NCI-H82 (cell line): ENCODE data around the gene TMEM53.

Experiments
- DNase-seq: peaks from one replicate; lab custom pipeline; 2025; lab: John Stamatoyannopoulos, UW

Gene TMEM53

GRCh38 chr1:44696789-44697345 lies 22.6 kb upstream of the TMEM53 start:
- DNase-seq = no peak

- no peak for DNase-seq
Observed at GRCh38 chr1:44696101-44696500, 21.8 kb upstream of the TMEM53 start.

DNA sequence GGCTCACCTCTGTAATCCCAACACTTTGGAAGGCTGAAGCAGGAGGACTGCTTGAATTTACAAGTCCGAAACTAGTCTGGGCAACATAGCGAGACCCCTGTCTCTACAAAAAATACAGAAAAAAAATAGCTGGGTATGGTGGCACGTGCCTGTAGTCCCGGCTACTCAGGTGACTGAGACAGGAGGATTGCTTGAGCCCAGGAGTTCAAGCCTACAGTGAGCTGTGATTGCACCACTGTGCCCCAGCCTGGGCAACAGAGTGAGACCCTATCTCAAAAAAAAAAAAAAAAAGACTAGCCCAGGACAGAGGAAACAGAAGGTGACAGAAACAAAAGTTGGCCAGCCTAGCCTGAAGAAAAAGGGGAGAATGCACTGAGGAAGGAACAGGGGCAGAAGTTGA lies 21.4 kb upstream of the TMEM53 start:
- DNase-seq = no peak

DNA sequence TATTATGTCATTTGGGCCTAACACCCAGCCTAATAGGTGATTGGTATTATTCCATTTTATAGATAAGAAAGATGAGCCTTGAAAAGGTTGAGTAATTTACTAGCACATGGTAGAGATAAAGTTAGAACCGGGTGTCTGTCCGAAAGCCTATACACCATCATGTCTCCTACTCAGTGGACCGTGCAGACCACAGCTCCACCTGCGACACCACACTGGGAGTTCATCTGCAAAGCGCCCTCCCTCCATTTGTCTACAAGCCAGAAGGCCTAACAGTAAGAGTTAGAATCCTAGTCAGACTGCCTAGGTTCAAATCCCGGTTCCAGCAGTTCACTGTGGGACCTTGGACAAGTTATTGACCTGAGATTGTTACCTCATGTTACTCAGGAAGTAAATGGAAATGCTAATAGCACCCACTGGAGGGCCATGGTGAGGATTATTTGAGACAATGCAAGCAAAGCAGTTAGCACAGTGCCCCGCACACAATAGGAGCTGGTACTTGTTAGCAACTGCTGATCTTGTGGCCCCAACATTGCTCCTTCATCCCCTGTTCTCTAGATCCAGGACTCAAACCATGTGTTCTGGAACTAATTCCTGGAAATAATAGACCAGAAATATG lies 20.7 kb upstream of the TMEM53 start:
- DNase-seq = no peak

DNA sequence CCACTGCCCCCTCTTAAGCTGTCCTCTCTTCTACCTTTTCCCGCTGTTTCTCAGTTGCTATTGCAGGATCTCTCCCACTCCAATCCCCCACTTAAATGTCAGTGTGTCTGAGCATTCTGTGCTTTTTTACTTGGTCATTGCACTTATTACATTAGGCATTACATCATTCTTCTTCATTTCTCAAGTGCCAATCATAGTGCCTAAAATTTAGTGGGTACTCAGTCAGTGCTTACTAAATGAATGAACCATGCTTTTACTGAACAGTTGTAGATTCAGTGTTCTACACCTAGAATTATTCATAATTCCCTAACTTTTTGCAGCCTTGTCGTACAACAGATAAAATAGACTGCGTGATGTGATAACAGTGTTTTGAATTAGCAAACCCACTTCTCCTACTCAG lies 19.6 kb upstream of the TMEM53 start:
- DNase-seq = no peak

DNA sequence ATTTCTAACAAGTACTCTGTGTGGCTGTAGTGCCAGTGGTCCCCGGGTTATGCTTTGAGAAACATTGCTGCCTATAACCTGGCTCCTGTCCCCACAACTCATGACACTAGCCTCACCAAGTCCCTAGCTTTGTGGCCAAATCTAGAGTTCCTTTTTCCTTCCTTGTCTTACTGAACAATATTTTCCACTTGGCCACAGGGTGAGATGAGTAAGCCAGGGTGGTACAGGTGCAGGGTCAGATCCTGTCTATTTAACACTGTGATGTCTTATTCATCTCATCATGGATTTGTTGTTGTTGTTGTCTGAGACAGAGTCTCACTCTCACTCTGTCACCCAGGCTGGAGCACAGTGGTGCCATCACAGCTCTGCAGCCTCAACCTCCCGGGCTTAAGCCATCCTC lies 18.9 kb upstream of the TMEM53 start:
- DNase-seq = no peak

DNA sequence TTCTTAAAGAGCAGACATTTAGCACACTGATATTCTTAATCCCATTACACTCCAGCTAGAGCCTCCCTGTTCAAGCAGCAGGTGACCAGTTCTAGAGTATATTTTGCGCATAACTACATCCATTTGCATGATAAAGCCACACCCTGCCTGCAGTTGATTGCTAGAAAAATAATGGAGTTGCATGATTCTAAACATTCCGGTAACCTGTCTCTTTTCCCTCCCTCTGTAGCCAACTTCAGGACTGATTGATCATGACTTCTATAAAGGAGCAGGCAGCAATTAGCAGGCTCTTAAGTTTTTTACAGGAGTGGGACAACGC lies 15.1 kb upstream of the TMEM53 start:
- peak; percentile 37 for DNase-seq

- DNase-seq = no peak
Observed at GRCh38 chr1:44688760-44689446, 14.6 kb upstream of the TMEM53 start.

GRCh38 chr1:44685881-44686280 lies 11.6 kb upstream of the TMEM53 start:
- DNase-seq = no peak

DNA sequence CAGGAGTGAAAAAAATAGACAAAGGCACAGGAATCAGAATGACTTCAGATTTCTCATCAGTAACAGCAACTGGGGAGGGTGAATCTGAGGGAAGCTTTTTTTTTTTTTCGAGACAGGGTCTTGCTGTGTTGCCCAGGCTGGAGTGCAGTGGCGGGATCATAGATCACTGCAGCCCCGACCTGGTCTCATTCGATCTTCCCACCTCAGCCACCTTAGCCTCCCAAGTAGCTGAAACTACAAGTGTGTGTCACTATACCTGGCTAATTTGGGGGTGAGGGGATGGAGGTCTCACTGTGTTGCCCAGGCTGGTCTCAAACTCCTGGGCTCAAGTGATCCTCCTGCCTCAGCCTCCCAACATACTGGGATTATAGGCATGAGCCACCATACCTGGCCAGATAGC lies 10.9 kb upstream of the TMEM53 start:
- DNase-seq = no peak

DNA sequence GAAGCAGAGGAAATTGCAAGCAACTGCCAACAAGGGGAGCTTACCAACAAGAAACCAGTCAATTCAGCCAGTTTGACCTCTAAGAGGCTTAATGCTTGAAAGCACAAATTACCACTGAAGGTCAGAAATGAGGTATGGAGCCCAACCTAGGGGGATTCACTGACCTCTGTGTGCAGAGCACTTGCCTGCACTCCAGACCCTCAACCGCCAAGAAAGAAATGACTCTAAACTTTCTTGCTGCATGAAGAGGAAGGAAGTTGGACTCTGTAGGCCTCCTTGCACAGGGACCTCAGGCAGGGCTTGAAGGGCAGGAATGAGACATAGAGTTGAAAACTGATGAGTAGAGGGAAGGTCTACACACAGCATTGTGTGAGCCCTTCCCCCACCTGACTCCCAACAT lies 10.2 kb upstream of the TMEM53 start:
- DNase-seq = peak; percentile 35

GRCh38 chr1:44682883-44683265 lies 8.6 kb upstream of the TMEM53 start:
- no peak for DNase-seq

GRCh38 chr1:44681905-44682882 lies 7.9 kb upstream of the TMEM53 start:
- peak; percentile 93 for DNase-seq

DNA sequence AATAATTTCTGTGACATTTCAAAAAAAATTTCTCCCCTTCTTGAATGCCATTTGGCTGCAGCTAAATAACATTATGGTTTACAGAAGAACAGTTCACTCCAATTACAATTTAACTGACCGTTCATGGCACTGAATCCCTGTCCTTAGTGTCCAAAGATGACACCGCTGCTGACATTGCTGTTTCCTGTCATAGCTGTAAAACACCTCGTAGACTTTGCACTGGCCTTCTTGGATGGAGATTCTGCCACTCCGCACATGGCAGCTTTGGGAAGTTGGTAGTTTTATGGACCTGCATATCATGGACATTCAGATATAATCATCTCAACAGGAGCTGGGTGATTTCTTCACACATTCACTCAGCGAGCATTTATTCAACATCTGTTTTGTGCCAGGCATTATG lies 5.2 kb upstream of the TMEM53 start:
- no peak for DNase-seq

- DNase-seq = no peak
Observed at GRCh38 chr1:44678626-44679025, 4.3 kb upstream of the TMEM53 start.

DNA sequence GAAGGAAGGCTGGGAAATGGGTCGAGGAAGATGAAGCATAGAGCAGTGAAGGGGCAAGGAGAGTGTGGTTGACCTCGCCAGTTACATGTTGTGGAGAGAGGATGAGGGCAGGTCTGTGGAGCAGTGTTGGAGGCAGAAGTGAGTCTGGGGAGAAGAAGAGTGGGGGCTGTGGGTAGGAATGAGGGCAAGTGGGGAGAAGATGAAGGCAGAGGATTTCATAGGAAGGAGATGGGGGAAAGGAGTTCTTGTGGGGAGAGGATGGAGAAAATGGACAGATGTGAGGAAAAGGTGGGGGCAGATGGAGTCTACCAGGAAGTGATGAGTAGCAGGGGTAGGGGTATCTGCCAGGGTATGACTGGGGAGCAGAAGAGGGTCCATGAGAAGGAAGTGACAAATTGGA lies 3.8 kb upstream of the TMEM53 start:
- no peak for DNase-seq

DNA sequence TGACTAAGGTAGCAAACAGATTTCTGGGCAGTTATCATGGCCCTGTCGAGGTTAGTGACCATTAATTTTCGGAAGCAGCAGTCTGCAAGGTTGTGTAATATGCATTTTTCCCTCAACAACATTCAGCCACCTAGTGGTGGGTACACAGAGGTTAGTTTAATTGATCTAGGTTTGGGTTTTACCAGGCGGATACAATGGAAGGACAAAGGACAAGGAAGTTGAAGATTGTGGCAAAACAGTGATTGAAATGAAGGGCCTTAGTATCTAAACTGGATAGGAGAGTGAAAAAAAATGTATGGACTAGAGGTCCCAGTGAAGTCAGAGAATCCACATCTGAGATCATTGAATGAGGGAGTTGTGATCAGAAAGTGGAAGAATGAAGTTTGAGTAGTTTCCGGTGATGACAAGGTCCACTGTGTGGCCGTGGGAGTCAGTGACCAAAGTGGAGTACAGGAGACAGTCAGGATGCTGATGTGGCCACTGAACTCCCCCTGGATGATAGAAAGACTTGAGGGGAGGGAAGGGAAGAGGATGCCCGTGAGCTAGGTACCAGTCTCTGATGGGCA lies 3.0 kb upstream of the TMEM53 start:
- DNase-seq = peak; percentile 56

GRCh38 chr1:44676484-44677200 lies 2.4 kb upstream of the TMEM53 start:
- no peak for DNase-seq

GRCh38 chr1:44675186-44675585 lies 905 bp upstream of the TMEM53 start:
- DNase-seq = no peak

GRCh38 chr1:44673675-44674112 lies 587 bp downstream of the TMEM53 start:
- peak; percentile 68 for DNase-seq

- peak; percentile 41 for DNase-seq
Observed at GRCh38 chr1:44672961-44673674, 1.2 kb downstream of the TMEM53 start.
